ENCODE results near the gene COPS3. TPM values are rescaled to one million over a fixed set of nuclear protein-coding genes. Genes with fewer than 3 reads are reported as not detected.
"Not testable (repeated sequence)": the region's sequence is repeated elsewhere in the genome, so short reads cannot be mapped to it uniquely, and the experiment has no call there.

Gene COPS3
- total RNA-seq, 2 donors from 2014 or later: 97.4 to 126 TPM

DNA sequence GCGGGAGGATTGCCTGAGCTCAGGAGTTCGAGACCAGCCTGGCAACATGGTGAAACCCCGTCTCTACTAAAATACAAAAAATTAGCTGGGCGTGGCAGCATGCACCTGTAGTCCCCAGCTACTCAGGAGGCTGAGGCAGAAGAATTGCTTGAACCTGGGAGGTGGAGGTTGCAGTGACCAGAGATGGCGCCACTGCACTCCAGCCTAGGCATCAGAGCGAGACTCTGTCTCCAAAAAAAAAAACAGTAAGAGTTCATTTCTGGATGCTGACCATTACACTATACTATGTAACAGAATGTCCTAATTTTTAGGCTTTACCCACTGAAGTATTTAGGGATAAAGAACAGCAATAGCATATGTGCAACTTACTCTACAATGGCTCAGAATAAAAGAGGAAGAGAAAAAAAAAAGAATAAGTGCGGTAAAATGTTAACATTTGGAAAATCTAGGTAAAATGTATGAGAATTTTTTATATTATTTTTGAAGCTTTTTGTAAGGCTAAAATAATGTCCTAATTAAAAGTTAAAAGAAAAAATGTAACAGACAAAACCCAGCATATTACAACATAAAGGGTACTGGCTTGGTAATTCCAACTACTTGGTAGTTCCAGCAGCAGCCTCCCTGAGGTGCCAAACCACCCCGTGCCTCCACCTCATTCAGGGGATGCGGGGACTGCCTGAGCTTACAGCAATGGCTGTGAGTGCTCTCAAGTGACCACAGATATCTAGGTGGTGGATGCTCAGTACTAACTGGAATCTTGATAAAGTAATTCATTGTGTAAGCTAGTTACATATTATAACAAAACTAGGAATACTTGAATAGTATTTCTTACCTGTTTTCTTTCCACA lies 10.9 kb downstream of the COPS3 start:
- Mint-ChIP-seq H3K9me3 (no peaks in the 10 kb centered on the region), H3K36me3 (peaks cover 0 to 20% of the 10 kb centered on the region in 2 donors), H3K27ac (peak overlapping the region in 1 of 2 donors; percentile 89)
- DNase-seq (ENCODE audit: low spot score in 2 of 2): peak in 1 of 2 donors; percentile 31
- ATAC-seq: no peak

DNA sequence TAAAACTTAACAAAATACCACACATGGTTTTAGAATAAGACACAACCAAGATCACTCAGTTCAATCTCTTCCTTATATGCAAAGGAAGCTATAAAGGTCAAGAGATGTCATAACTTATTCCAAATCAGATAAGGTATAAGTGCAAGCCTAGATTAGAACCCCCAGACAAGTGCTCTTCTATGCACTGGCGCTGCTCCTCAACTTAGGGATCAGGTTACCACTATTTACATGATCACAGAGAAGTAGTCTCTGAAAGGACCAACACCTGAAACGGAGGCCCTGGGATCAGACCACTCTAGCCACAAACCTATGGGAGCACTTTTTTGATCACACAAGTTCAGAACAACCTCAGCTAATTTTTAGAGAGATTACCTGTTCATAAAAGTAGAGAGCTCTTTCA lies 16.6 kb downstream of the COPS3 start:
- peaks cover 0 to 21% of the 10 kb centered on the region in 2 donors for H3K36me3 Mint-ChIP-seq
- no peak overlapping the region for H3K27ac Mint-ChIP-seq
- no peak for ATAC-seq
- no peaks in the 10 kb centered on the region for H3K9me3 Mint-ChIP-seq
- no peak for DNase-seq (ENCODE audit: low spot score in 2 of 2)

DNA sequence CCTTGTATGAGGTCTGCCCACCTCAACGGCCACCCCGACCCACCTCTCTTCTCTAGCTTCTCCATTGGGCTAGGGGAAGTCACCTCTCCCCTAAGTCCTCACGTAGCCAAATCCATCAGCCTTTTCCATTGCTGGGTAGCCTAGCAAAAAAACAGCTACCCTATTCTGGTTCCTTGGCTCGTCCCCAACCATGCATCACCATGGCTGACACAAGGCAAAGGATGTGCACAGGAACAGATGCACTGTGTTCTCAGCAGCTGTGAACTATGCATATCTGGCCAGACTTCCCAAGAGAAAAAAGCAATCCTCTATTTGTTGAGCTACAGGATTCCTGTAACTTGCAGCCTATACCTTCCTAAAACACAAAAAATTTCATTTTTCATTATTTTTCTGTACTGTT lies 22.0 kb downstream of the COPS3 start:
- H3K36me3 Mint-ChIP-seq: peaks cover 9 to 32% of the 10 kb centered on the region in 2 donors
- ATAC-seq: no peak
- DNase-seq (ENCODE audit: low spot score in 2 of 2): no peak
- peak overlapping the region in 1 of 2 donors; percentile 48 for H3K27ac Mint-ChIP-seq
- no peaks in the 10 kb centered on the region for H3K9me3 Mint-ChIP-seq

DNA sequence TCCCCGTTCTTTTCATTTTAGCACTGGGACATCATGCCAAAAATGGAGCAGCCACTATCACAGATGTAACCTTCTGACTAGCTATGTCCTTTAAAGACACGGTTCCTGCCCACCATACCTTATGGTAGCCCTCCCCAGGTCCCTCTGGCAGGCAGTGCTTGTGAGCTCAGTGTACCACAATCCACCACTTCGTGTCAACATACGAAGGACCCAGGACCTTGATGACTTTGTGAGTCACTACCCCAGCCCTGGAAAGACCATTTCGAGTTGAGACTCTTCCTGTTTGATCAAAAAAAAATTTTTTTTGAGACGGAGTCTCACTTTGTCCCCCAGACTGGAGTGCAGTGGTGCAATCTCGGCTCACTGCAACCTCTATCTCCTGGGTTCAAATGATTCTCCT lies 23.0 kb downstream of the COPS3 start:
- peaks cover 13 to 28% of the 10 kb centered on the region in 2 donors for H3K36me3 Mint-ChIP-seq
- H3K9me3 Mint-ChIP-seq: no peaks in the 10 kb centered on the region
- peak overlapping the region in 1 of 2 donors; percentile 60 for H3K27ac Mint-ChIP-seq
- no peak for ATAC-seq
- DNase-seq (ENCODE audit: low spot score in 2 of 2): no peak

DNA sequence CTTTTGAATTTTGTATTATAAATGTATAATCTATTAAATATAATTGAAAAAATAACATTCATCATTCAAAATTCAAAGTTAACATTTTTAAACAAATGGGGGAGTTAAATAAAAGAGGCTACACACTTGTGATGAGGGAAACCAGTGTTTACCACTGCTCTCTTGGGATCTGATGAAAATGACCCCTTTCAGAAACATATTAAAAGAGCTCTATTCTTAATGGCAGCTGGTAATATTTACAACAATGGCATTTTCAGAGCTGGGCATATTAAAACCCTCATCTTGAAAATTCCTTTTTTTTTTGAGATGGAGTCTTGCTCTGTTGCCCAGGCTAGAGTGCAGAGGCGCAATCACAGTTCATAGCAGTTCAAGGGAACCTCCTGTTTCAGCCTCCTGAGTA lies 24.7 kb downstream of the COPS3 start:
- no peak for ATAC-seq
- DNase-seq (ENCODE audit: low spot score in 2 of 2): no peak
- H3K36me3 Mint-ChIP-seq: peaks cover 18 to 28% of the 10 kb centered on the region in 2 donors
- H3K9me3 Mint-ChIP-seq: no peaks in the 10 kb centered on the region
- no peak overlapping the region for H3K27ac Mint-ChIP-seq

DNA sequence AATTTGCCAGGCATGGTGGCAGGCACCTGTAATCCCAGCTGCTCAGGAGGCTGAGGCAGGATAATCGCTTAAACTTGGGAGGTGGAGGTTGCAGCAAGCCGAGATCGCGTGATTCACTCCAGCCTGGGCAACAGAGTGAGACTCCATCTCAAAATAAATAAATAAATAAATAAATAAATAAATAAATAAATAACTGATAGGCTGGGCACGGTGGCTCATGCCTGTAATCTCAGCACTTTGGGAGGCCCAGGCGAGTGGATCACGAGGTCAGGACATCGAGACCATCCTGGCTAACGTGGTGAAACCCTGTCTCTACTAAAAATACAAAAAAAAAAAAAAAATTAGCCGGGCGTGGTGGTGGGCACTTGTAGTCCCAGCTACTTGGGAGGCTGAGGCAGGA lies 25.4 kb downstream of the COPS3 start:
- not testable (repeated sequence) for DNase-seq (ENCODE audit: low spot score in 2 of 2); H3K9me3 Mint-ChIP-seq; ATAC-seq
- Mint-ChIP-seq H3K27ac (peak overlapping the region in 1 of 2 donors; percentile 72), H3K36me3 (peaks cover 18 to 28% of the 10 kb centered on the region in 2 donors)

DNA sequence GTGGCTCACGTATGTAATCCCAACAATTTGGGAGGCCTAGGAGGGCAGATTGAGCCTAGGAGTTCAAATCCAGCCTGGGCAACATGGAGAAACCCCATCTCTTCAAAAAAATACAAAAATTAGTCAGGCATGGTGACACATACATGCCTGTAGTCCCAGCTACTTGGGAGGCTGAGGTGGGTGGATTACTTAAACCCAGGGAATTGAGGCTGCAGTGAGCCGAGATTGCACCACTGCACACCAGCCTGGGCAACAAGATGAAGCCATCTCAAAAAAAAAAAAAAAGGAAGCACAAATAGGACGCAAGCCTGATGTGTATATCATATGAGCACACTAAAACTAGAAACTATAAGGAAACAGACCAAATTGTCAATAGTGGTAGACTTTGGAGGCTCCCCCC lies 27.0 kb downstream of the COPS3 start:
- H3K36me3 Mint-ChIP-seq: peaks cover 16 to 26% of the 10 kb centered on the region in 2 donors
- ATAC-seq: no peak
- DNase-seq (ENCODE audit: low spot score in 2 of 2): no peak
- no peak overlapping the region for H3K27ac Mint-ChIP-seq
- H3K9me3 Mint-ChIP-seq: no peaks in the 10 kb centered on the region

DNA sequence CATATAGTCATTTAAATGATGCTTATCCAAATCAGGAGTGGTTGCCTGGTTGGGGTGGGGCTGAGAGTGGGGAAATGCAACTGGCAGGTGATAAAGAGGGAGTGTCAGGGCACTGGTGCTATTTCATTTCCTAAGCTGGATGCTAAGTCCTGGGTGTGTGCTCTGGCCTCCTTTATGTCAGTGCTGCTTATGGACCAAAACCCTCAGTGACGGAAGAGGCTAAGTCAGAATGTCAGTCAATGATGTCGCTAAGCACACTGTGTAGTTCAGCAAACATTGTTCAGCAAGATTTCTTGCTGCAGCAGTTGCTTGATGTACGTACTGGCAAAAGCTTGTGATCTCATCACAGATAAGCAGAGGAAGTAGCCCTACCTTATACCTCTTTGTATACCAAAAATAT lies 27.6 kb downstream of the COPS3 start:
- no peak for DNase-seq (ENCODE audit: low spot score in 2 of 2)
- Mint-ChIP-seq H3K27ac (no peak overlapping the region), H3K9me3 (no peaks in the 10 kb centered on the region), H3K36me3 (peaks cover 12 to 20% of the 10 kb centered on the region in 2 donors)
- ATAC-seq: no peak

DNA sequence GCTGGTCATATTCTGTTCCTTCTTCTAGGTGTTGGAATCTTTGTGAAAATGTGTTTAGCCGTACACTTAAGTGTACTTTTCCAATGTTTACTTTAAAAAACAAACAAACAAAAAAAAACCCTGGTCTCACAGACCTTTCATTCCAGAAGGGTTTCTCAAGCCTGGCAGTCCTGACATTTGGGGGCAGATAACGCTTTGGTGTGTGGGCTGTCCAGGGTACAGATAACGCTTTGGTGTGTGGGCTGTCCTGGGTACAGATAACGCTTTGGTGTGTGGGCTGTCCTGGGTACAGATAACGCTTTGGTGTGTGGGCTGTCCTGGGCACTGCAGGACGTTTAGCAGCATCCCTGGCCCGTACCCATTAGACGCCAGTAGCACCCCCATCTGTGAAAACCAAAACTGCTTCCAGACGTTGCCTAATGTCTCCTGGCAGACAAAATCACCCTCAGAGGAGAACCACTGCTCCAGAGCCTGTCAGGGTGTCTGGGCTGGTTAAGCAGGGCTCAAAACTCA lies 28.8 kb downstream of the COPS3 start:
- ATAC-seq (no peak), DNase-seq (ENCODE audit: low spot score in 2 of 2) (no peak)
- peaks cover 8 to 15% of the 10 kb centered on the region in 2 donors for H3K36me3 Mint-ChIP-seq
- no peak overlapping the region for H3K27ac Mint-ChIP-seq
- H3K9me3 Mint-ChIP-seq: no peaks in the 10 kb centered on the region

DNA sequence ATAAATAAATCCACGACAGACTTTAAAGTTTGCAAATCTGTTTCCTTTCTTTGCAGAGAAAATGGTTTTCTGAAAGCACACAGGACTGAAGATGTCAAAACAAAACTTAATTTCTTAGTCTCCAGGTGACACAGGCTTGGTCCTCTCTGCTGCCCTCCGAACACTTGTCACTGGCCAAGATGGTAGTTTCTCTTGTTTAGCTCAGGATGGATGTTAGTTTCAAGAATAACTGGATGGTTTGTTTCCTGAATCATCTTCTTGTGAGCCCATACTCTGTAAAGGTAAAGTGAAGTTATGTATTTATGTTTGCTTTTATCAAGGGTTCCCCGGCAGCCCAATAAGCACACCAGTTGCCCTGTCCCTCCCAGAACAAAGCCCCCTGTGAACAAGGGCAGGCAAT lies 34.2 kb downstream of the COPS3 start:
- H3K27ac Mint-ChIP-seq: no peak overlapping the region
- DNase-seq (ENCODE audit: low spot score in 2 of 2): no peak
- ATAC-seq: no peak
- H3K36me3 Mint-ChIP-seq: peaks cover 0 to 14% of the 10 kb centered on the region in 2 donors
- no peaks in the 10 kb centered on the region for H3K9me3 Mint-ChIP-seq

DNA sequence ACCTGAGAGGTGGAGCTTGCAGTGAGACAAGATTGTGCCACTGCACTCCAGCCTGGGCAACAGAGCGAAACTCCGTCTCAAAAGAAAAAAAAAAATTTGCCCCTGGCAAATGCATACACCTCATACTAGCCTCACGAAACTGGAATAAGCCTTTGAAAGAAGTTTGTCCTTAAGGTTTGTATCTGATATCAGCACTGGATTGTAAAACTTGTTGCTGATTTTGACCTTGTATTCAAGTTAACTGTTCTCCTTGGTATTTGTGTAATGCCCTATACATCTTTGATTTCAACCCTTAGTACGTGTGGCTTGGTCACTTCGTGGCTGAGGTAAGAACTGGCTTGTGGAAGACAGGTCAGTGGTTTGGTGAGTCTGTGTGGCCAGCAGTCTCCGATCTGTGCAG lies 37.9 kb downstream of the COPS3 start:
- no peak for DNase-seq (ENCODE audit: low spot score in 2 of 2)
- Mint-ChIP-seq H3K27ac (no peak overlapping the region), H3K9me3 (no peaks in the 10 kb centered on the region), H3K36me3 (peaks cover 0 to 14% of the 10 kb centered on the region in 2 donors)
- no peak for ATAC-seq

DNA sequence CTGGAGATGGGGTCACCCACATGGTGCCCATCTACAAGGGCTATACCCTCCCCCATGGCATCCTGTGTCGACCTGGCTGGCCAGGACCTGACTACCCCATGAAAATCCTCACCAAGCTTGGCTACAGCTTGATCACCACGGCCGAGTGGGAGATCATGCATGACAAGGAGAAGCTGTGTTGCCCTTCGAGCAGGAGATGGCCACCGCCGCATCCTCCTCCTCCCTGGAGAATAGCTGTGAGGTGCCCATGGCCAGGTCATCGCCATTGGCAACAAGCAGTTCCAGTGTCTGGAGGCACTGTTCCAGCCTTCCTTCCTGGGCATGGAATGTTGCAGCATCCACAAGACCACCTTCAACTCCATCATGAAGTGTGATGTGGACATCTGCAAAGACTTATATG lies 38.8 kb downstream of the COPS3 start:
- no peak for ATAC-seq
- DNase-seq (ENCODE audit: low spot score in 2 of 2): no peak
- Mint-ChIP-seq H3K27ac (no peak overlapping the region), H3K36me3 (peaks cover 6 to 10% of the 10 kb centered on the region in 2 donors), H3K9me3 (no peaks in the 10 kb centered on the region)

DNA sequence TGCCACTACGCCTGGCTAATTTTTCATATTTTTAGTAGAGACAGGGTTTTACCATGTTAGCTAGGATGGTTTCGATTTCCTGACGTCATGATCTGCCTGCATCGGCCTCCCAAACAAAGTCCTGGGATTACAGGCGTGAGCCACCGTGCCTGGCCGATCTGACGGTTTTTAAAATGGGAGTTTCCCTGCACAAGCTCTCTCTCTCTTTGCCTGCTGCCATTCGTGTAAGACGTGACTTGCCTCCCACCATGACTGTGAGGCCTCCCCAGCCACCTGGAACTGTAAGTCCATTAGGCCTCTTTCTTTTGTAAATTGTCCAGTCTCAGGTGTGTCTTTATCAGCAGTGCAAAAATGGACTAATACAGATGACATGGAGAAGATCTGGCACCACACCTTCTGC lies 39.4 kb downstream of the COPS3 start:
- no peaks in the 10 kb centered on the region for H3K9me3 Mint-ChIP-seq
- DNase-seq (ENCODE audit: low spot score in 2 of 2) (no peak), ATAC-seq (no peak)
- peak overlapping the region in 1 of 2 donors; percentile 50 for H3K27ac Mint-ChIP-seq
- peaks cover 4 to 10% of the 10 kb centered on the region in 2 donors for H3K36me3 Mint-ChIP-seq

DNA sequence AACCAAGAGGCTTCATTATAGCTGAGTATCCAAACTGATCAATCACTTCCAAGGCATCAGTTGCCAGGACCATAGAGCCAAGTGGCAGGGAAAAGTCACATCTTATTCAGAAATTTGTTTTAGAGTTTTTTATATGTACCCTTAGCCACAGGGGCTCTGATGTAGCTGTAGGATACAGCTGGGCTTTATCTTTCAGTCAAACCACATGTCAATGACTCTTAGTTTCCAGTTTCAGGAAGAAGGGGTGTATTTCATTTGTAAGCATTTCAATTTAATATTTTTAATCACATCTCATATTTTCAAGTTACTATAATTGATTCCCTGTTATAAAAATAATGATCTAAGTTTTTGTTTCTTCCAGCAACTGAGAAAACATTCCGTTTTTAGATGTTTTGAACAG lies 41.2 kb downstream of the COPS3 start:
- Mint-ChIP-seq H3K36me3 (peaks cover 0 to 16% of the 10 kb centered on the region in 2 donors), H3K9me3 (no peaks in the 10 kb centered on the region), H3K27ac (no peak overlapping the region)
- no peak for DNase-seq (ENCODE audit: low spot score in 2 of 2)
- ATAC-seq: peak in 1 of 2 donors; percentile 52

DNA sequence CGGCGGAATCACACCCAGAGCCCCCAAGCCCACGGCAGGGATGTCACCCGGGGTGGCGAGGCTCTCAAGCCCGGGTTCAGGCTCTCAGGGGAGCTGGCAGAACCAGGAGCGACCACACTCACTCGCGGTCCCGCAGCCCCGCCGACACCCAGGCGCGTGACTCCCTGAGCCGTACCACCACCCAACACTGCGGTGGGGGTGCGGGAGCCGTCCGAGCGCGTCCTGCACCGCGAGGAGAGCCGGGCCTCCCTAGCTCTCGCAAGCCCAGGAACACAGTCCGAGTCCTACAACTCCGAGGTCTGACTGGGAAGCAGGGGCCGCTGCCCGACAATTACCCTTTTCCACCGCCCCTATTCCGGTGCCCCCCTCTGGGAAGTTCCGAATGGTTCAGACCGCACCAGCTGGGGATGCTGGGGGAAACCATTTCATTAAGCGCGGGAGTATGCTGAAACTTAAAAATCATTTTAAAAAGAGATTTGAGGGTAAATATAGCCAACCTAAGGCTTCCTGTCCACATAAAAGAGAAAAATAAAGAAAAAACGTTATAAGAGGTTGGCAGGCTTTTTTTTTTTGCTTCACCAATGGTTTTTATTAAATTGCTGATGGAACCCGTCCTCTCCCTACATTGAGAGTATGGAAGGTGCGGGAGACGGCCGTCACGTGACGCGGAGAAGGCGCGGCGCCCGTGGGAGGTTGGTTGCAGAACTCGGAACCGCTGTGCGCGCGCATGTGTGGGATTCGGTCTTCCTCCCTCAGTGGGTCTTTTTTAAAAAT lies 43.8 kb downstream of the COPS3 start, which contains the start of gene FLCN:
Gene FLCN (minus strand): TSS at position 143 of the 774 bp plus-strand sequence. CDS start 9,031 bp downstream, outside the sequence.
- H3K36me3 Mint-ChIP-seq: peaks cover 0 to 16% of the 10 kb centered on the region in 2 donors
- no peaks in the 10 kb centered on the region for H3K9me3 Mint-ChIP-seq
- H3K27ac Mint-ChIP-seq: peak within 1 kb of the TSS; percentile 99 to 100
- peak; percentile 90 to 94 for ATAC-seq
- DNase-seq (ENCODE audit: low spot score in 2 of 2): peak; percentile 84 to 92

DNA sequence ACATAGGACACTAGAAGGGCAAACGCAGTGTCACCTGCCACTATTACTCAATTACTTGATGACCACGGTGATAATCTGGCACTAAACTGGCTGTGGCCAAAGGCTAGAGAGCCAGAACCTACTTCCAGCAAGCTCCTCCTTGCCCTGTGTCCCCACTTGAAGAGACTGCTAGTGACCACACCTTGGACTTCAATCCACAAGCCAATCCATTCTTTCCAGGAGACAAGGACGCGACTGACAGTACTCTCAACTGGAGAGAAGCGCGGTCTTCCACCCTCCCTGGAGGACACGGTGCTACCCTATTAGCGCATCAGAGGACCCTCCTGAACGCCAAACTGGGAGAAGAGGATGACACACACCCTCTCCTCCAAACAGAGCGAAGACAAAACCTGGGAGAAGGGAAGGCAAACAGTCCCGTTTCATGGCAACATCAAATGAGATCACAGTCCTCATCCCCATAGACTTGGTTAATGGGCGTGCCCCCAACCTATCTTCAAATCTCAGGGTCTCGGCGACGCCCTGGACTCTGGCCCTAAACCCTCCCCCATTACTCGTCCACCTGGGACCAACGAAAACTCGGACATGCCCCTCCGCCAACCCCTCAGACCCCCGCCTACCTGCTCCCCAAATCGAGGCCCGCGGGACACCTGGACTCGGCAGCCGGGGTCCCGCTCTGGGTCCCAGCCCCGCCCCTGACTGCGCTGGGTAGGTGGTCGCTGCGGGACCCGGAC lies 44.6 kb downstream of the COPS3 start:
- H3K27ac Mint-ChIP-seq: peak overlapping the region; percentile 99 to 100
- no peak for DNase-seq (ENCODE audit: low spot score in 2 of 2)
- peaks cover 0 to 16% of the 10 kb centered on the region in 2 donors for H3K36me3 Mint-ChIP-seq
- peak; percentile 1 to 19 for ATAC-seq
- no peaks in the 10 kb centered on the region for H3K9me3 Mint-ChIP-seq

Measured in activated naive CD4-positive, alpha-beta T cell treated with anti-CD3 and anti-CD28 coated beads, Interleukin-2, amount 50 U/mL, for 72 hours (primary cell).